Upper lobe of left lung (tissue), 4 donors: ENCODE results near the gene SLC6A4.

Source experiments
- POLR2A ChIP-seq, 4 donors: fragments of 450-650 bp; IDR thresholded peaks; one replicate each; pipeline ENCODE4 v1.5.1; 2016 to 2017; ENCODE audit warnings: antibody characterized with exemption in 4 of 4, mild to moderate bottlenecking in 2 of 4
- TF ChIP-seq, protein P1 (sequence below), 6 experiments: fragments of 450-650 bp in 4 of 6; fragments of 200-600 bp in 2 of 6; sonication (generic) in 2 of 6; IDR thresholded peaks; one replicate each; pipeline ENCODE4 v1.5.1; 2016 to 2019; ENCODE audit warnings: antibody characterized with exemption in 6 of 6

DNA sequence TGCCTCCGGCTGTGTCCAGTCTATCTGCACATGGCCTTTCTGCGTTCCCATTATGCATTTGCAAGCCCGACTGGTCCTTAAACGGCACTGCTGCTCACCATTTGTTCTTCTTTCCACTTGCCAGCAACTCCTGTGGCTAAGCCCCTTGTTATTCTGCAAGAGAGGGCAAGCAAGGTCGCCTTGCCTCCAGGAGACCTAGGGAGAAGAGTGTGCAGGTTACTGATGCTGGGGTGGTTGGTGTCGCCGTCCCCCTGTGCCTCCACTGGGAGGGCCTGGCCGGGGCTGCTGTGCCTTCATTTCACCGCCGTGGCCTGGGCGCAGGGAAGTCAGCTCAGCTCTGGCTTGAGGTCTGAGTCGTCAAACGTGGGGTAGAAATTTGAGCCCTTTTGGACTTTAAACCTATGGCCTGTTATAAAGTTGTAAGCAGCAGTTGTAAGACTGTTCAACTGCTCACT lies 12.7 kb downstream of the SLC6A4 start:
- TF ChIP-seq, protein P1, sequence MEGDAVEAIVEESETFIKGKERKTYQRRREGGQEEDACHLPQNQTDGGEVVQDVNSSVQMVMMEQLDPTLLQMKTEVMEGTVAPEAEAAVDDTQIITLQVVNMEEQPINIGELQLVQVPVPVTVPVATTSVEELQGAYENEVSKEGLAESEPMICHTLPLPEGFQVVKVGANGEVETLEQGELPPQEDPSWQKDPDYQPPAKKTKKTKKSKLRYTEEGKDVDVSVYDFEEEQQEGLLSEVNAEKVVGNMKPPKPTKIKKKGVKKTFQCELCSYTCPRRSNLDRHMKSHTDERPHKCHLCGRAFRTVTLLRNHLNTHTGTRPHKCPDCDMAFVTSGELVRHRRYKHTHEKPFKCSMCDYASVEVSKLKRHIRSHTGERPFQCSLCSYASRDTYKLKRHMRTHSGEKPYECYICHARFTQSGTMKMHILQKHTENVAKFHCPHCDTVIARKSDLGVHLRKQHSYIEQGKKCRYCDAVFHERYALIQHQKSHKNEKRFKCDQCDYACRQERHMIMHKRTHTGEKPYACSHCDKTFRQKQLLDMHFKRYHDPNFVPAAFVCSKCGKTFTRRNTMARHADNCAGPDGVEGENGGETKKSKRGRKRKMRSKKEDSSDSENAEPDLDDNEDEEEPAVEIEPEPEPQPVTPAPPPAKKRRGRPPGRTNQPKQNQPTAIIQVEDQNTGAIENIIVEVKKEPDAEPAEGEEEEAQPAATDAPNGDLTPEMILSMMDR (IDR thresholded peaks at IDR 0.05), result no peak
- no peak for TF ChIP-seq POLR2A (IDR thresholded peaks at IDR 0.05)
